GM10266 (cell line): ENCODE data around the gene CWC15.

Source experiments
- DNase-seq: peaks from one replicate; pipeline ENCODE4 v3.0.0; 2012; ENCODE audit errors: extremely low spot score
- CTCF ChIP-seq: IDR thresholded peaks from 2 replicates; pipeline ENCODE4 v1.5.1; 2012; ENCODE audit warnings: mild to moderate bottlenecking, low read depth; ENCODE audit not compliant: control insufficient read depth, insufficient read depth; ENCODE audit errors: missing control alignments

The CWC15 gene

GRCh38 chr11:94954753-94955152 is 18.6 kb downstream of the CWC15 start:
- TF ChIP-seq CTCF: no peak
- DNase-seq: no peak

- no peak for DNase-seq
Measured at GRCh38 chr11:94948070-94948617, 25.2 kb downstream of the CWC15 start.

GRCh38 chr11:94946812-94947211 is 26.5 kb downstream of the CWC15 start:
- no peak for TF ChIP-seq CTCF
- no peak for DNase-seq

More at GRCh38 chr11:94948070-94948617, 25.2 kb downstream of the CWC15 start:
- no peak for TF ChIP-seq CTCF

- no peak for DNase-seq
- no peak for TF ChIP-seq CTCF
Measured at GRCh38 chr11:94941131-94941530, 32.2 kb downstream of the CWC15 start.

- no peak for DNase-seq
- TF ChIP-seq CTCF: no peak
Measured at GRCh38 chr11:94939346-94939745, 34.0 kb downstream of the CWC15 start.

- no peak for TF ChIP-seq CTCF
- DNase-seq: no peak
Measured at GRCh38 chr11:94938095-94939055, 35.0 kb downstream of the CWC15 start.

- DNase-seq: no peak
- no peak for TF ChIP-seq CTCF
Measured at GRCh38 chr11:94934846-94935245, 38.5 kb downstream of the CWC15 start.
